Neural cell (in vitro differentiated cells): ENCODE results near the gene SULF2. TPM values are rescaled to one million over a fixed set of nuclear protein-coding genes. Genes with fewer than 3 reads are reported as not detected.

Experiments used
- H2AFZ ChIP-seq: fragments of 200-600, 300-800 bp; sonication (generic), shearing (Covaris generic); 2 replicates; pipeline ENCODE4 v1.6.0; 2014; ENCODE audit warnings: low read depth, mild to moderate bottlenecking, antibody characterized with exemption, low read length, moderate library complexity
- H3F3A ChIP-seq: fragments of 200-600 bp; shearing (Covaris generic); 2 replicates; pipeline ENCODE4 v1.6.1; 2016; ENCODE audit warnings: mild to moderate bottlenecking, moderate library complexity, mixed read lengths, antibody characterized with exemption, low read length; ENCODE audit not compliant: insufficient read depth, poor library complexity, severe bottlenecking
- H3K27ac ChIP-seq: fragments of 200-600, 300-800 bp; sonication (generic), shearing (Covaris generic); 2 replicates; pipeline ENCODE4 v1.5.1; 2014; ENCODE audit warnings: mild to moderate bottlenecking, low read length, moderate library complexity
- H3K27me3 ChIP-seq: fragments of 300-800, 200-600 bp; sonication (generic), shearing (Covaris generic); 2 replicates; pipeline ENCODE4 v1.6.0; 2014; ENCODE audit warnings: mild to moderate bottlenecking, low read depth, low read length, moderate library complexity; ENCODE audit not compliant: insufficient read depth
- H3K36me3 ChIP-seq: fragments of 300-800, 200-600 bp; sonication (generic), shearing (Covaris generic); 2 replicates; pipeline ENCODE4 v1.5.1; 2014; ENCODE audit warnings: mild to moderate bottlenecking, antibody characterized with exemption, low read length, moderate library complexity; ENCODE audit not compliant: insufficient read depth
- H3K4me2 ChIP-seq: fragments of 300-800, 200-600 bp; sonication (generic), shearing (Covaris generic); 2 replicates; pipeline ENCODE4 v1.6.0; 2014; ENCODE audit warnings: mild to moderate bottlenecking, low read length
- H3K4me3 ChIP-seq: fragments of 300-800, 200-600 bp; sonication (generic), shearing (Covaris generic); 2 replicates; pipeline ENCODE4 v1.5.1; 2014; ENCODE audit warnings: mild to moderate bottlenecking, low read length, moderate library complexity
- H3K79me2 ChIP-seq: fragments of 200-600 bp; shearing (Covaris generic); replicated peaks from 2 replicates; pipeline ENCODE4 v1.6.0; 2014; ENCODE audit warnings: mild to moderate bottlenecking, low read length, moderate library complexity; ENCODE audit not compliant: insufficient read depth
- H3K9ac ChIP-seq: fragments of 300-800, 200-600 bp; sonication (generic), shearing (Covaris generic); 2 replicates; pipeline ENCODE4 v1.6.1; 2016; ENCODE audit warnings: mild to moderate bottlenecking, low read length, mixed read lengths
- H3K9me2 ChIP-seq: fragments of 200-600 bp; shearing (Covaris generic); 2 replicates; pipeline ENCODE4 v1.6.1; 2016; ENCODE audit warnings: mild to moderate bottlenecking, low read length, mixed read lengths; ENCODE audit not compliant: insufficient read depth
- H3K9me3 ChIP-seq: fragments of 200-600, 300-800 bp; sonication (generic), shearing (Covaris generic); 2 replicates; pipeline ENCODE4 v1.6.1; 2016; ENCODE audit warnings: mild to moderate bottlenecking, mixed run types, low read length, moderate library complexity, mixed read lengths
- H4K20me1 ChIP-seq: fragments of 200-600 bp; shearing (Covaris generic); 2 replicates; pipeline ENCODE4 v1.6.1; 2016; ENCODE audit warnings: mild to moderate bottlenecking, mixed run types; ENCODE audit not compliant: insufficient read depth
- CTCF ChIP-seq: fragments of 450-650 bp; IDR thresholded peaks from 2 replicates; pipeline ENCODE4 v1.5.1; 2014; ENCODE audit warnings: antibody characterized with exemption, mild to moderate bottlenecking, moderate library complexity; ENCODE audit not compliant: poor library complexity, severe bottlenecking
- EP300 ChIP-seq: fragments of 450-650 bp; conservative IDR thresholded peaks from 2 replicates; pipeline ENCODE4 v1.6.1; 2014; ENCODE audit warnings: antibody characterized with exemption, mild to moderate bottlenecking, moderate library complexity; ENCODE audit not compliant: poor library complexity, severe bottlenecking
- EZH2 ChIP-seq: fragments of 200-600, 300-800 bp; shearing (Covaris generic), sonication (generic); IDR thresholded peaks from 2 replicates; pipeline ENCODE4 v1.6.1; 2014; ENCODE audit warnings: antibody characterized with exemption, low read length, borderline replicate concordance, mild to moderate bottlenecking; ENCODE audit not compliant: insufficient read depth, poor library complexity, severe bottlenecking
- MXI1 ChIP-seq: fragments of 450-650 bp; conservative IDR thresholded peaks from 2 replicates; pipeline ENCODE4 v1.6.1; 2014; ENCODE audit warnings: antibody characterized with exemption, mild to moderate bottlenecking; ENCODE audit not compliant: poor library complexity, severe bottlenecking
- POLR2AphosphoS5 ChIP-seq: IDR thresholded peaks from 2 replicates; pipeline ENCODE4 v1.6.1; 2012
- RAD21 ChIP-seq: fragments of 450-650 bp; conservative IDR thresholded peaks from 2 replicates; pipeline ENCODE4 v1.6.1; 2014; ENCODE audit warnings: antibody characterized with exemption, mild to moderate bottlenecking, moderate library complexity
- REST ChIP-seq: IDR thresholded peaks from 2 replicates; pipeline ENCODE4 v1.6.1; 2012; ENCODE audit warnings: borderline replicate concordance
- SMC3 ChIP-seq: fragments of 450-650 bp; conservative IDR thresholded peaks from 2 replicates; pipeline ENCODE4 v1.6.1; 2014; ENCODE audit warnings: antibody characterized with exemption, mild to moderate bottlenecking, moderate library complexity; ENCODE audit not compliant: poor library complexity
- TAF1 ChIP-seq: IDR thresholded peaks from 2 replicates; pipeline ENCODE4 v1.6.1; 2012; ENCODE audit warnings: low read depth
- polyA plus RNA-seq: library from polyadenylated mRNA; depleted of rRNA; stranded (reverse); fragments of >200 nt; gene quantifications from 2 replicates; pipeline ENCODE4 v1.2.3, GENCODE V29; 2014

The SULF2 gene
- polyA plus RNA-seq, 1 donor from 2014 or later = 30.0 TPM

GRCh38 chr20:47815866-47816265 is 30.6 kb upstream of the SULF2 start:
- H3K36me3 ChIP-seq = no peaks in the 10 kb centered on the region
- no peaks in the 10 kb centered on the region for H3F3A ChIP-seq
- H4K20me1 ChIP-seq = no peaks in the 10 kb centered on the region
- no peak overlapping the region for H3K9ac ChIP-seq
- no peak overlapping the region for H2AFZ ChIP-seq
- H3K9me2 ChIP-seq = no peaks in the 10 kb centered on the region
- no peak overlapping the region for H3K27ac ChIP-seq
- TF ChIP-seq CTCF (no peak), SMC3 (no peak), EZH2 (no peak), RAD21 (no peak), EP300 (no peak), REST (no peak), POLR2AphosphoS5 (no peak), TAF1 (no peak), MXI1 (no peak)
- H3K79me2 ChIP-seq = no peaks in the 10 kb centered on the region
- H3K4me3 ChIP-seq = no peak overlapping the region
- no peaks in the 10 kb centered on the region for H3K9me3 ChIP-seq
- no peak overlapping the region for H3K4me2 ChIP-seq
- no peaks in the 10 kb centered on the region for H3K27me3 ChIP-seq

- H3K27ac ChIP-seq = no peak overlapping the region
- H3K4me2 ChIP-seq = no peak overlapping the region
- H3K9me3 ChIP-seq = no peaks in the 10 kb centered on the region
- H2AFZ ChIP-seq = no peak overlapping the region
- H3K36me3 ChIP-seq = no peaks in the 10 kb centered on the region
- no peaks in the 10 kb centered on the region for H3K27me3 ChIP-seq
- no peak for TF ChIP-seq EP300
- no peak for TF ChIP-seq MXI1
- TF ChIP-seq CTCF = no peak
- no peak for TF ChIP-seq REST
- TF ChIP-seq EZH2 = no peak
- no peak for TF ChIP-seq POLR2AphosphoS5
- TF ChIP-seq SMC3 = no peak
- TF ChIP-seq RAD21 = no peak
- no peak for TF ChIP-seq TAF1
- no peak overlapping the region for H3K4me3 ChIP-seq
- no peaks in the 10 kb centered on the region for H3K79me2 ChIP-seq
- no peaks in the 10 kb centered on the region for H3F3A ChIP-seq
- H3K9me2 ChIP-seq = no peaks in the 10 kb centered on the region
- no peak overlapping the region for H3K9ac ChIP-seq
- no peaks in the 10 kb centered on the region for H4K20me1 ChIP-seq
These were observed 30.1 kb upstream of the SULF2 start for GRCh38 chr20:47815416-47815806.
